HT1080 (cell line): ENCODE results near the gene CIC. TPM values are rescaled to one million over a fixed set of nuclear protein-coding genes. Genes with fewer than 3 reads are reported as not detected.

Source experiments
- DNase-seq: peaks from one replicate; pipeline ENCODE4 v3.0.0-alpha.2; 2015; ENCODE audit warnings: low read depth
- total RNA-seq: library from RNA; depleted of rRNA; stranded (reverse); fragments of >200 nt; shearing (Covaris generic); gene quantifications from 2 replicates; pipeline ENCODE4 v1.2.3, GENCODE V29; 2014

The CIC gene
- total RNA-seq, 1 experiment from 2014 or later: 22.6 TPM

DNA sequence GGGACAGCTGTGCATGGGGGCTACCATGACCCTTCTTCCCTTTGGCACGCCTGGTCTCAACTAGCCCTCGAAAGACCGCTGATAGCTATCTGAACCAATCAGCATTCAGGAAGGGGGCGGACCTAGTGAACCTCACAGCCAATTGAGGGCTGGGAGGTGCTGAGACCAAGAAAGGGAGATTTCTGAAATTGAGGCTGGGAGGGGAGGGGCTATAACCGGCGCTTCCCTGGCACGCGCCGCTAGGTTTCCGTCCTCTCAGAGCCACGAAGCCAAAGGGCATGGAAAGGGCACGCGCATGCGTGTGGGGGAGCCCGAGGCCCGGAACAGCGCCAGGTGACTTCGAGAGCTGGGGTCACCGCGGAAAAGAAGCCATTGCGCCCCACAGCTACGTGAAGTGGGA is 37.6 kb downstream of the CIC start:
- DNase-seq: no peak

DNA sequence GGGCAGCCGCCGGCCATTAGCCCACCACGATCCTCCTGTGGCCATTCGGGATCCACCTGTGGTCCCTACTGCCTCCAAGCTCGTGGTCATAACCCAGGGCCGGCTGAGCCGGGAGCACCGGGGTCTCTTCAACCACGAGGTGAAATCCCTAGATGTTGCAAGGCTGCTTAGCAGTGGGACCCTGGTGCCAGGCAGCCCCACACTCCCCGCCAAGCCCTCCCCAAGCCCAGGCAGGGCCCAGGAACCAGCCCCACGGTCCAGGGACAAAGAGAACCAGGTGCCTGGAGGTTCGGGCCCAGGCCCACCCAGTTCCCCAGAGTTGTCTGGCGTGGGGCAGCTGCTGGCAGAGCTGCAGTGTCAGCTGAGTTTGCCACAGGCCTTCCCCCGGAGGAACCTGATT is 40.6 kb downstream of the CIC start:
- no peak for DNase-seq

DNA sequence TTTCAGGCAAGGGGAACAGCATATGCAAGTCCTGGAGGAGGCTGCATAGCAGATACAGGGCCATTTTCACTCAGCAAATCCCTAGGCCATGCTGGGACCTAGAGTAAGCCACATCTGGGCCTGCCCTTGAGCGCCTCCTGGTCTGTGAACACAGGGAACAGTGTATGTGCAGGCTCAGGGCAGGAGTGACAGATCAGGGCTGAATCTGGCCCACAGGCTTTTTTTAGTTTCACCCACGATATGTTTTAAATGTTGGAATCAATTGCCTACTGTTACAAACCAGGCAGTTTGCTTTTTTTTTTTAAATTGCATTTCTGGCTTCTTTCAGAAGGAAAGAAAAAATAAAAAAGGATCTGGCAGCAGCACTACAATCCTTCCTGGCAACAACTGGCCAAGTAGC is 42.6 kb downstream of the CIC start:
- DNase-seq: no peak

DNA sequence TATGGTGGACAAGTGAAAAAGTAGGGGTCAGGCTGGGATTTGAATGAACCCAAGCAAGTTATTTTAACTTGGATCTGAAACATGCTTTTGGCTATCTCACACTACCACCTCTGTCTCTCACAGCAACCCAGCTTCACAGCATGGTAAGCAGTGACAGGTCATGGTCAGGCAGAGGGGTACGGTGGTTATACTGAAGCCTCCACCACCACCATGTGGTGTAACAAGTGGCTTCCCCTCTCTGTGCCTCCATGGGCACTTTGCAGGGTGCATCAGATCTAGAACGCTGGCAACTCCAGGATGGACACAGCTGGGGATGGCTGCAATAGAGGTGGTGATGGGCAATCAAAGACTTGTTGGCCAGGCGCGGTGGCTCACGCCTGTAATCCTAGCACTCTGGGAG is 43.3 kb downstream of the CIC start:
- DNase-seq: no peak

DNA sequence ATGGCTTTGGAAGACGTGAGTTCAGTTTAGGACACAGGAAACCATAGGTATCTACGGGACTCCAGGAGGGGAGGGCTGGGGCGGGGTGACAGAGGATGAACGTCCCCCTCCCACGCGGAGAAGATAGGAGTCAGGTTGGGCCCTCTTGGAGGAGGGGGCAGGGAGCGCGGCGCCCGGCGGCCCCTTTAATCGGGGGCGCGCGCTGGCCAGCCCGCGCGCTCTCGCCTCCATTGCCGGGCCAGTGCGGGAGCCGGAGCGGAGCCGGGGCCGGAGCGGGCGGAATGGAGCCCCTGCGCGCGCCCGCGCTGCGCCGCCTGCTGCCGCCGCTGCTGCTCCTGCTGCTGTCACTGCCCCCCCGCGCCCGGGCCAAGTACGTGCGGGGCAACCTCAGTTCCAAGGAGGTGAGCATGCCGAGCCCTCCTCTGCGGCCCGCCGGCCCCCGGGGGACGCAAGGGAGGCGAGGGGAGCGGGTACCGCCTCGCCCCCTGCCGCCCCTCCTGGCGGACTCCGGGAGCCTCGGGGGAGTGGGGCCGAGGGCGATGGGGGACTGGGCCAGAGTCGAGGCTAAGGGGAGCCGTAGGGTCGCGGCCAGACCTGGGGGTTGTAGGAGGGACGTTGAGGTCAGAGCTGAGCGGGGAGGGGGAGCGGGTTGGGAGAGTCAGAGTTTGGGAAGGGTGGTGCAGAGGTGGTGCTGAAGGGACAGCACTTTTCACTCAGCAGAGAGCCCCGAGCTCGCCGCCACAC is 44.2 kb downstream of the CIC start, which contains the start of gene TMEM145:
TSS of gene TMEM145 (plus strand) at position 214 of the 744 bp plus-strand sequence. CDS start at position 282, 68 bp downstream.
- peak; percentile 42 for DNase-seq

DNA sequence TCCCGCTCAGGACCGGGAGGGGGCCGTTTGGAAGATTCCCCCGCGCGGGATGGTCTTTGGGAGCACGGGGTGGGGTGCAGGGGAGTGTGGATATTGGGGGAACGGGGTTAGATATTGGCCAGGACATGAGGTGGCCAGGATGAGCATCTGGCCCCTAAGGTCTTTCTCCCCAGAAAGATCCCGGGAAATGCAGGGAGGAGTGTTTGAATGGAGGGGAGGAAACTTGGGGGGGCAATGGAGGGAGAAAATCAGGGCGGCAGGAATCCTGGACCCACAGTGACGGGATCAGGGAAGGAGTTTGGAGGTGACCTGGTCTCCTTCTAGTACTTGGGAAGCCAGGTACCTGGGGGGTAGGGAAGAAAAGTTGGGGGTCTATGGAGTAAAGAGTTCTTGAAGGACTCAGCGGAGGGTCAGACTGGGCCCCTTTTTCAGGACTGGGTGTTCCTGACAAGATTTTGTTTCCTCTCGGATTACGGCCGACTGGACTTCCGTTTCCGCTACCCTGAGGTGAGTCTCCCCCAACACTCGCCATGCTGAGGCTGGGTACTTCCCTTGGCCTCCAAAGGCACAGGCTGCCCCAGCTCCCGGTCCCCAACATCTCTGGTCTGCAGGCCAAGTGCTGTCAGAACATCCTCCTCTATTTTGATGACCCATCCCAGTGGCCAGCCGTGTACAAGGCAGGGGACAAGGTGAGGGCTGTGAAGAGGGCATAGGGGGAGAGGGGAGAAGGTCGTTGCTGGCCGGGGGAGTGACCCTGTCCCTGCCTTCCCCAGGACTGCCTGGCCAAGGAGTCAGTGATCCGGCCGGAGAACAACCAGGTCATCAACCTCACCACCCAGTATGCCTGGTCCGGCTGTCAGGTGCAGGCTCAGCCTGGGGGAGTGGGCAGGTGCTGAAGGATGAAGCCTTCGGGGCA is 45.0 kb downstream of the CIC start:
- no peak for DNase-seq

DNA sequence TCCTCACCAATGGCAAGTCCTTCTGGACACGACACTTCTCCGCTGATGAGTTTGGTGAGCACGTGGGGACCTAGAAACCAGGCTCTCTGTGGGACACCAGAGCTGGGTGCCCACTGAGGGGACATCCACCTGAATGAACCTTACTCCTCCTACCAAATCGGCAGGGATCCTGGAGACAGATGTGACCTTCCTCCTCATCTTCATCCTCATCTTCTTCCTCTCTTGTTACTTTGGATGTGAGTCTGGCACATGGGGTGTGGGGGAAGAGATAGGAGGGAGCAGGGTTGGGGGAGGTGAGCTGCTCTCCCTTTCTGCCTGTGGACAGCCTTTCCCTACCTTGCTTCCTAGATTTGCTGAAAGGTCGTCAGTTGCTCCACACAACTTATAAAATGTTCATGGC is 46.0 kb downstream of the CIC start:
- no peak for DNase-seq

DNA sequence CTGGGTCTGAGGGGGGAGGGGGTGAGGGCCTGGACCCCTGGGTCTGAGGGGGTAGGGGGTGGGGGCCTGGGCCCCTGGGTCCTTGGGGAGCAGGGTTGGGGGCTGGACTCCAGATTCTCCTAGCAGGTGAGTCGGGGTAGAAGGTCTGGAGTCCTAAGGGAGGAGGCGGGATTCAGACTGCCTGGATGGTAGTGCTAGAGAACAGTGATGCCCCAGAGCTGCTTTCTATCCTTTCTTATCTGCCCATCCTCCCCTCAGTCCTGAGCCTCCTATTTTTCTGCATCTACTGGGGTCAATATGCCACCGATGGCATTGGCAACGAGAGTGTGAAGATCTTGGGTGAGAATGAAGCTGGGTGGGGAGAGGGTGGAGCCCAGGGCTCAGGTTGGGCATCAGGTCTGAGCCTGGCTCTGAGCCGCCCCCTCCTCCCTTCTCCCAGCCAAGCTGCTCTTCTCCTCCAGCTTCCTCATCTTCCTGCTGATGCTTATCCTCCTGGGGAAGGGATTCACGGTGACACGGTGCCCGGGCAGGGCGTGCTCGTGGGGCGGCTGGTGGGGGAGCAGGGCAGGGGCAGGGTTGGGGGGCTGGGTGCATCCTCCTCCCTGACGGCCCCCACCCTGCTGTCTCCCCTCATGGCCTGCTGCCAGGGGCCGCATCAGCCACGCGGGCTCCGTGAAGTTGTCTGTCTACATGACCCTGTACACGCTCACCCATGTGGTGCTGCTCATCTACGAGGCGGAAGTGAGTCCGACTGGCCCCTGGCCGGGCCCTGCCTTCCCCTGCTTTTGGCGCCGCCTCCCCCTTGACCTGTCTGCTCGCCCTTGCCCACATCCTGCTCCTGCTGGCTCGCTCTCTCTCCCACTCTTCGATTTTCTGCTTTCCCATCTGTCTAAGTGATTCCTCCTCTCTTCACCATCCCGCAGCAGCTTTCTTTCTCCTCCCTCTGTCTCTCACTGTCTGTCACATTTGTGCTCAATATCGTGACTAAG is 47.5 kb downstream of the CIC start:
- DNase-seq: peak; percentile 87

DNA sequence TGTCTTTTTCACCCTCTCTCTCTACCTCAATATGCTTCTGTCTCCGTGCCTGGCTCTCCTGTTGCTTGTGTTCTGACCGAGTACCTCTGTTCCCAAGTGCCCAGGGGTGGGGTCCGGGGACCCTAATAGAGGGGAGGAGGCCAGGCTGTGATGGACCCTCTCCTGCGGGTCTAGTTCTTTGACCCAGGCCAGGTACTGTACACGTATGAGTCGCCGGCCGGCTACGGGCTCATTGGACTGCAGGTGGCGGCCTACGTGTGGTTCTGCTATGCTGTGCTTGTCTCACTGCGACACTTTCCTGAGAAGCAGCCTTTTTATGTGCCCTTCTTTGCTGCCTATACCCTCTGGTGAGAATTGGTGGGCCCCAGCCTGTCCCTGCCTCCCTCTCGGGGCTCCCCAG is 48.5 kb downstream of the CIC start:
- no peak for DNase-seq

DNA sequence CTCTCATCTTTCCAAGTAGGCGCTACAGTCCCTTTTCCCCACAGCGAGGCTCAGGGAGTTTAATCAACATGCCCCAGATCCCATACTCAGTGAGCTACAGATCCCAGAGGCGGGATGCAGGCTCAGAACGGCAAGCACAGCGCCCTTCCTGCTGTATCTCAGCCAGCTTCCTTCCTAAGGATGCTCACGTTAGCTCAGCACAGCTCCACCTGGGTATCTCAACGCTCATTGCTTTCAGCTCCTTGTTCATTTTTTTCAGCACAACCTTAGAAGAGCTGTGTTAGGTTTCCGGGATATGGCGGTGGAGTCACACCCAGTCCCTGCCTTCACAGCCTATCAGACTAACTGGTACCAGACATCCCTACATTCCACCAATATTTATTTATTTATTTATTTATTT is 53.3 kb downstream of the CIC start:
- no peak for DNase-seq

DNA sequence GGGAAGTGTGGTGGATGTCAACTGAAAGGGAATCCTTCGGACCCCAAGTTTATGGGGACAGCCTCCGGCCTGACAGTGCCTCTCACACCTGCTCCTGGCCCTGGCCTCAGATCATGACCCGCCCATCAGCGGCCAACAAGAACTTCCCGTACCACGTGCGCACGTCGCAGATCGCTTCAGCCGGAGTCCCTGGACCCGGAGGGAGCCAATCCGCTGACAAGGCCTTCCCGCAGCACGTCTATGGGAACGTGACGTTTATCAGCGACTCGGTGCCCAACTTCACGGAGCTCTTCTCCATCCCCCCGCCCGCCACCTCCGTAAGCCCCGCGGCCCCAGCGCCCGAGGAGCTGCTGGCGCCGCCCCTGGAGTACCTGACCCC is 54.4 kb downstream of the CIC start:
- DNase-seq: no peak

DNA sequence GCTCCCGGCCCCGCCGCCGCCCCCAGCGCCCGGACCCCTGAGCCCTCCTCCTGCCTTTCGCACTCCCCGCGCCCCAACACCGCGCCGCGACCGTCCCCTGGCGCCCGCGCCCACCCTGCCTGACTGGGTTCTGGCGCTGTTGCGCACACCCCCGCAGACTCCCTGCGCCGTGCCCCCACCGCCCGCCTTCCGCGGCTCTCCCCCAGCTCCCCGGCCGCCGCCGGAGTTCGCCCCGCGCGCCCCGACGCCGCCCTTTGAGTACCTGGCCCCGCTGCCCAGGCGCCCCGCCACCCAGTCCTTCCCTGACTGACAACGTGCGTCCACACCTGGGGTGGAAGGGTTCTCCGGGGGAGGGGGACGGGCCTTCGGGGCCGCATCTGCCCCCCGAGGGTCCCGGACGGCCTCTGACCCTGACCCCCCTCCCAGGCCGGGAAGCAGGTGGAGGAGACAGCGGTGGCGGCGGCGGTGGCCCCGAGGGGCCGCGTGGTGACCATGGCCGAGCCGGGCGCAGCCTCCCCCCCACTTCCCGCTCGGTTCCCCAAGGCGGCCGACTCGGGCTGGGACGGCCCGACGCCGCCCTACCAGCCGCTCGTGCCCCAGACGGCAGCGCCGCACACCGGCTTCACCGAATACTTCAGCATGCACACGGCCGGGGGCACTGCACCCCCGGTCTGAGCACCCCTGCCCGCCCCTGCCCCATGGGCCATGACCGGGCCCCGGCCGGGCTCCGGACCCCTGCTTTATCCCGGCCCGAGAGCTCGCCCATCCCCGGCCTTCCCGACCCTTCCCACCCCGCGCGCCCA is 55.0 kb downstream of the CIC start:
- DNase-seq: no peak

DNA sequence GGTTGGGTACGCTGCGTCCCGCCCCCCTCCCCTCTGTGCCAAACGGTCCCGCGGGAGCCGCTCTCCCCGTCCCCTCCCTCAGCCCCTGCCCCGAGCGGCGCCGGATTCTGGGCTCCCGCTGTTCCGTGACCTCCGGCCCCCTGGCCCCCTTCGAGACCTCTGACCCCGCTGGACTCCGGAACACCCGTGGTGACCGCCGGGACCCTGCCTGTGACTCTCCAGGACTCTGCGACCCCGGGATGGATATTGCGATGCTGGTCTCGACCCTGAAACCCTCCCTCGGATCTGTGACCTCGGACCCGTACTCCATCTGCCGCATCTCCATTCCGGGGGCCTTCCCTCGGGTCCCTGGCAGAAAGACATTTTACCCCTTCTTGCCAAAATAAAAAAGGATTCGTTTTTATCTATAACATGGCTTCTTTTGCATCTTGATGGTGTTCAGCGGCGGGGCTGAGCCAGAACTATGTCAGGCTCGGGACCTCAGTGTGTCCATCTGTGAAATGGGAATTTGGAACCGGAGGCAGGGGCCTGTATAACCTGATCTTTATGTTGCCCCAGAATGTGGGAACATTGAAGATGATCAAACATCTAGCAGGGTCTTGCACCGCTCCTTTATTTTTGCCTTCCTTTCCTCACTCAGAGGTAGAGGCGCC is 55.7 kb downstream of the CIC start:
- DNase-seq: no peak

DNA sequence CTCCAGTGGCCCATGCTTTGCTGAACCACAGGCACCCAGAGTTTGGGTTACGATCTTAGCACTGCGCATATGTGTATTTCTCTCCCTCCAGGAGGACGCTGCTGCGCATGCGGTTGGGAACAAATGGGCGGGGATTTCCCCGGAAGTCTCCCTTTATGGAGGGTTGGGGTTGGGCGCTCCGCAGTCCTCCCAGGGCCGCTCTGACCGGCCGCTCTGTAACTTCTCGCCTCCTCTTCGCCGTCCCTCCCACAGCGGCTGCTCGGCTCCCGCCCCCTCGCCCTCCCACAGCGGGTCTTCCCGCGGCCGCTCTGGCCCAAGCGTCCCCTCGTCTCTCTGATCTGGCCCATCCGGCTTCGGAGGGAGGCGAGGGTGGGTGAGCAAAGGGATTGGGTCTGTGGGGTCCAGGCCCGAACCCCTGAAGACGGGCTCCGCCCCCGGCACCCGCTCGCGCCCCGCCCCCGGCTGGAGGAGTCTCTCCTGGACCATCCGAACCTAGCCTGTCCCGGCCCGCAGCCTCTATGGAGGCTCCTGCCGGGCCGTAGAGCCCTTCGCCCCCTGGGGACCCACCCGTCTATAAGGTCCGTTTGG is 56.4 kb downstream of the CIC start, which contains the start of gene MEGF8:
TSS of gene MEGF8 (plus strand) at position 328 of the 588 bp plus-strand sequence. CDS start 609 bp downstream, outside the sequence.
- peak; percentile 99 for DNase-seq

DNA sequence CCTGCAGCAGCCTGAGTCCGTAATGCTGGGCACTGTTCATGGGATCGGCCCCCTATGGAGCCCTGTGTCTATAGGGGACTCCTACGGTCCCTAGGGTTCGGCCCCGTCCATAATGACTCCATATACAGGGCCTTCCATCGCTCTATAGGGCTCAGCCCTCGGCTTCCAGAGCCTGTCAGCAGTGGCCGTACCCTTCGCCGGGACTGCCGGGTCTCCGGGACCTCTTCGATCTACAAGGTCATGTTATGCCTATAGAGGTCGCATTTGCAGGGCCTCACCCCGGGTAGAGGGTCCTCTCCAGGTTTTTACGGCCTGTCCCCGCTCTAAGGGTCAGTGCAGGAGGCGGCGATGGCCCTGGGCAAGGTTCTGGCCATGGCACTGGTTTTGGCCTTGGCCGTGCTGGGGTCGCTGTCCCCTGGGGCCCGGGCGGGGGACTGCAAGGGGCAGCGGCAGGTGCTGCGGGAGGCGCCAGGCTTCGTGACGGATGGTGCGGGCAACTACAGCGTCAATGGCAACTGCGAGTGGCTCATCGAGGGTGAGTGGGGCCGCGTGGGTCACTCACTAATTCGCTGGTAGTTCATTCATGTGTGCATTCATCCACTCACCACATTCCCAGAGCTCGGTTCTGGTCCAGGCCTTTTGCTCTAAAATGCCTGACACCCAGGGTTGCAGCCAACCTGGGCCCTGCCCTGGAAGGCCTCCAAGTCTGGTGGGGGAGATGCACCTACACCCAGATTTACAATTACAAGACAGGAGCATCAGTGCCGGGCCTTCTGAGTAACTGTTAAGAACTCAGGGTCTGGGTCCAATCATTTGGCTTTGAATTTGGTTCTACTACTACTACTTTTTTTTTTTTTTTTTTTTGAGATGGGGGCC is 57.1 kb downstream of the CIC start:
- no peak for DNase-seq

DNA sequence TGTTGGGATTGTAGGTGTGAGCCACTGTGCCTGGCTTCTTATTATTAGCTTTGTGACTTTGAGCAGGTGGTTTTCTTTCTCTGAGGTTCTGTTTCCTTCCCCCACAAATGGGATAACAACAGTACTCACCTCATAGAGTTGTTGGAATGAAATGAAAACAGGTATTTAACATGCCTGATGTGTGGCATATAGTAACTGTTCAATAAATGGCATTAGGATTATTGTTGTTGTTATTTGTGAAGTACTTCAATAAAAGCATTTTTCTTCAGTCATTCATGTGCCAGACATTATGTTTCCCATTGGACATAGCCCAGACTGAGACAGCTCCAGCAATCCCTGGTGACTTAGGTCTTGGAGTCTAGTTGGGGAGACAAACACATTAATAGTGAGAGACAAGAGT is 57.9 kb downstream of the CIC start:
- DNase-seq: no peak

DNA sequence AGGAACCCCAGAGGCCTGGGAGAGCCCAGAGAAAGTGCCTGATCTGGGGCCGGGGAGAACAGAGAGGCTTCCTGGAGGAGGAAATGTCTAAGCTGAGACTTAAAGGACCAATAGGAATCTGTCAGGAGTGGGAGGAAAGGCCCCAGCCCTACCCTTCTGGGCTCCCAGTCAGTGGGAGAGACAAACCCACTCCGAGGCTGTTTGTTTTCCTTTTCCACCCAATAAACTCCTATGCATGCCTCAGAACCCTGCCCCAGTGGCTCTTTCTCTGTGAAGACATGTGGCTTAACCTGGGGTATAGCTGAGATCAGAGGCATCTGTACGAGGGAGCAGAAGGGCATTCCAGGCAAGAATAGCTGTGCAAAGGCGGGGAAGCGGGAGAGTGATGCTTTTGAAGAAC is 58.3 kb downstream of the CIC start:
- DNase-seq: no peak

DNA sequence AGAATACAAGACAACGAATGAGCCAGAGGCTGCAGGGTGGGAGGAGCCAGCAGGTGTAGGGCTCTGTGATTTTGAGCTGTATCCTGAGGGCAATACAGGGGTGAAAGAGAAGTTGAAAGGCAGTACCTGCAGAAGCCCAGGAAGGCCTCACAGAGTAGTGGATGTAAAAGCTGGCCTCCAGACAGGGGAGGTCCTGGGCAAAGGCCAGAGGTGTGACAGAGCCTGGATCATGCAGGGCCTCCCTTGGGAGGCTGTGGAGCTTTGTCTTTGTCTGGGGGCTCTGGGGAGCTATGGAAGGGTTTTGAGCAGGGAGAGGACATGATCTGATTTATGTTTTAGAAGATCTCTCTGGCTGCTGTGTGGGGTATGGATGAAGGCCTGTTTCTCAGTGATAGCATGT is 59.1 kb downstream of the CIC start:
- DNase-seq: no peak
